ENCODE measurements around the gene ULK2.

GRCh38 chr17:19753661-19754463 lies 113.9 kb downstream of the ULK2 start:
- TF ChIP-seq CTCF (IDR thresholded peaks at IDR 0.05) = no peak
- no peak for TF ChIP-seq E2F4 (CRISPR knock-in tag; IDR thresholded peaks at IDR 0.05; ENCODE audit: borderline replicate concordance, low read depth)
- no peak for TF ChIP-seq ZNF281 (CRISPR knock-in tag; IDR thresholded peaks at IDR 0.05)
- TF ChIP-seq JUN (CRISPR knock-in tag; IDR thresholded peaks at IDR 0.05) = no peak
- TF ChIP-seq NR3C1 (CRISPR knock-in tag; conservative IDR thresholded peaks at IDR 0.05; ENCODE audit: low read depth) = no peak
- no peak for TF ChIP-seq NR2C2 (CRISPR knock-in tag; IDR thresholded peaks at IDR 0.05)
- no peak for TF ChIP-seq USF2 (CRISPR knock-in tag; IDR thresholded peaks at IDR 0.05)
- TF ChIP-seq ATF2 (CRISPR knock-in tag; IDR thresholded peaks at IDR 0.05; ENCODE audit: borderline replicate concordance, low read depth) = no peak
- TF ChIP-seq ZNF671 (CRISPR knock-in tag; IDR thresholded peaks at IDR 0.05) = no peak
- no peak for TF ChIP-seq NFE2L1 (CRISPR knock-in tag; IDR thresholded peaks at IDR 0.05)
- no peak for TF ChIP-seq ERG (CRISPR knock-in tag; IDR thresholded peaks at IDR 0.05)
- TF ChIP-seq TEAD4 (CRISPR knock-in tag; IDR thresholded peaks at IDR 0.05) = no peak
- TF ChIP-seq SP1 (CRISPR knock-in tag; conservative IDR thresholded peaks at IDR 0.05) = no peak
- TF ChIP-seq CREB1 (CRISPR knock-in tag; IDR thresholded peaks at IDR 0.05) = no peak
